A673 (cell line): ENCODE data around the gene EPB41L4B. TPM values are rescaled to one million over a fixed set of nuclear protein-coding genes. Genes with fewer than 3 reads are reported as not detected.

Experiments
- BruUV-seq: library from RNA; stranded (reverse); fragments of 400-500 nt; replicated peaks from 2 replicates; lab custom pipeline; 2021; lab: Mats Ljungman, UMichigan
- CTCF ChIA-PET: fragments of 300-600 bp; sonication (Branson Sonifier 250); formaldehyde crosslinking; loops from one replicate; lab custom pipeline; 2022; ENCODE audit warnings: antibody characterized with exemption; lab: Charles Lee
- POLR2A ChIA-PET: fragments of 300-600 bp; sonication (Branson Sonifier 250); formaldehyde crosslinking; loops from one replicate; lab custom pipeline; 2022; ENCODE audit warnings: antibody characterized with exemption; ENCODE audit not compliant: low non-redundant PET; lab: Charles Lee
- DNase-seq: peaks from one replicate; pipeline ENCODE4 v3.0.0-alpha.2; 2015; ENCODE audit warnings: low spot score
- H3K27ac ChIP-seq: fragments of 200-600 bp; sonication (generic); 2 replicates; pipeline ENCODE4 v1.5.1; 2016; ENCODE audit warnings: mixed run types, low read depth, mild to moderate bottlenecking, mixed read lengths, antibody characterized with exemption, low read length; ENCODE audit not compliant: poor library complexity, severe bottlenecking
- H3K27me3 ChIP-seq: fragments of 200-600 bp; sonication (generic); replicated peaks from 2 replicates; pipeline ENCODE4 v1.6.1; 2017; ENCODE audit warnings: mixed run types, low read depth, mild to moderate bottlenecking, mixed read lengths, antibody characterized with exemption, low read length; ENCODE audit not compliant: insufficient read depth, poor library complexity
- H3K36me3 ChIP-seq: fragments of 200-600 bp; sonication (generic); 2 replicates; pipeline ENCODE4 v1.6.1; 2016; ENCODE audit warnings: mixed run types, mild to moderate bottlenecking, mixed read lengths, antibody characterized with exemption, low read length; ENCODE audit not compliant: insufficient read depth, poor library complexity, severe bottlenecking
- H3K4me1 ChIP-seq: fragments of 200-600 bp; sonication (generic); 2 replicates; pipeline ENCODE4 v1.6.1; 2017; ENCODE audit warnings: mixed run types, mild to moderate bottlenecking, mixed read lengths, antibody characterized with exemption, low read length; ENCODE audit not compliant: insufficient read depth, poor library complexity, severe bottlenecking
- H3K4me3 ChIP-seq: fragments of 200-600 bp; sonication (generic); 2 replicates; pipeline ENCODE4 v1.5.1; 2016; ENCODE audit warnings: low read depth, mixed run types, mild to moderate bottlenecking, mixed read lengths, low read length; ENCODE audit not compliant: poor library complexity, severe bottlenecking
- H3K9me3 ChIP-seq: fragments of 200-600 bp; sonication (generic); 2 replicates; pipeline ENCODE4 v1.6.1; 2016; ENCODE audit warnings: mixed run types, low read depth, mild to moderate bottlenecking, mixed read lengths, antibody characterized with exemption, low read length; ENCODE audit not compliant: poor library complexity, severe bottlenecking
- CTCF ChIP-seq: fragments of 300-800, 200-600 bp; sonication (generic); conservative IDR thresholded peaks from 2 replicates; pipeline ENCODE4 v1.5.1; 2017; ENCODE audit warnings: low read depth, mild to moderate bottlenecking, antibody characterized with exemption, low read length, moderate library complexity, mixed read lengths
- EZH2 ChIP-seq: fragments of 200-600 bp; sonication (generic); IDR thresholded peaks from 2 replicates; pipeline ENCODE4 v1.6.1; 2017; ENCODE audit warnings: borderline replicate concordance, low read depth, mild to moderate bottlenecking, mixed read lengths, antibody characterized with exemption, low read length; ENCODE audit not compliant: poor library complexity, severe bottlenecking
- intact Hi-C: fragments of 100-400 bp; cut with micrococcal nuclease; formaldehyde crosslinking; loops from one replicate; pipeline ENCODE4 v1.10.0; 2022; ENCODE audit not compliant: unreplicated experiment
- total RNA-seq: library from RNA; stranded (reverse); gene quantifications from 2 replicates; pipeline ENCODE4 v1.2.3, GENCODE V29; 2021

EPB41L4B gene
- total RNA-seq, 1 experiment from 2014 or later: not detected

GRCh38 chr9:109314011-109314531 lies 6.8 kb downstream of the EPB41L4B start:
- Histone ChIP-seq H3K4me1 (no peaks in the 10 kb centered on the region), H3K4me3 (no peak overlapping the region), H3K36me3 (no peaks in the 10 kb centered on the region), H3K27ac (no peak overlapping the region), H3K9me3 (no peaks in the 10 kb centered on the region), H3K27me3 (peaks cover 76% of the 10 kb centered on the region)
- POLR2A ChIA-PET: no interaction called here
- BruUV-seq: no TSS peak
- CTCF ChIA-PET: no interaction called here
- intact Hi-C loops: no loop called here
- TF ChIP-seq EZH2: no peak
- TF ChIP-seq CTCF: no peak
- no peak for DNase-seq

GRCh38 chr9:109313351-109313750 lies 7.5 kb downstream of the EPB41L4B start:
- Histone ChIP-seq H3K36me3 (no peaks in the 10 kb centered on the region), H3K27ac (no peak overlapping the region), H3K27me3 (peaks cover 70% of the 10 kb centered on the region), H3K4me1 (no peaks in the 10 kb centered on the region), H3K4me3 (no peak overlapping the region), H3K9me3 (no peaks in the 10 kb centered on the region)
- no TSS peak for BruUV-seq
- CTCF ChIA-PET: no interaction called here
- POLR2A ChIA-PET: no interaction called here
- intact Hi-C loops: no loop called here
- no peak for DNase-seq
- TF ChIP-seq EZH2 (no peak), CTCF (no peak)

GRCh38 chr9:109312783-109313182 lies 8.1 kb downstream of the EPB41L4B start:
- DNase-seq: no peak
- H3K27ac ChIP-seq: no peak overlapping the region
- no TSS peak for BruUV-seq
- no peaks in the 10 kb centered on the region for H3K4me1 ChIP-seq
- intact Hi-C loops: no loop called here
- H3K36me3 ChIP-seq: no peaks in the 10 kb centered on the region
- H3K4me3 ChIP-seq: no peak overlapping the region
- H3K27me3 ChIP-seq: peaks cover 70% of the 10 kb centered on the region
- ChIA-PET POLR2A (no interaction called here), CTCF (no interaction called here)
- TF ChIP-seq CTCF: no peak
- no peak for TF ChIP-seq EZH2
- no peaks in the 10 kb centered on the region for H3K9me3 ChIP-seq
